Activated naive CD8-positive, alpha-beta T cell (primary cell): ENCODE data around the gene SPDYA.

Source experiments
- H3K27ac Mint-ChIP-seq: one replicate; pipeline ENCODE4 v1.8.0; 2021; ENCODE audit warnings: mixed read lengths
- H3K27me3 Mint-ChIP-seq: one replicate; pipeline ENCODE4 v1.8.0; 2021; ENCODE audit warnings: mixed read lengths
- H3K36me3 Mint-ChIP-seq: one replicate; pipeline ENCODE4 v1.8.0; 2021; ENCODE audit warnings: mixed read lengths
- H3K4me1 Mint-ChIP-seq: one replicate; pipeline ENCODE4 v1.8.0; 2021; ENCODE audit warnings: low read depth, mixed read lengths
- H3K4me3 Mint-ChIP-seq: one replicate; pipeline ENCODE4 v1.8.0; 2021; ENCODE audit warnings: mild to moderate bottlenecking, mixed read lengths
- H3K9me3 Mint-ChIP-seq: one replicate; pipeline ENCODE4 v1.8.0; 2021; ENCODE audit warnings: low read depth, mixed read lengths

Gene SPDYA

GRCh38 chr2:28869494-28870145 is 59.0 kb downstream of the SPDYA start:
- Mint-ChIP-seq H3K27ac (peak overlapping the region; percentile 96), H3K36me3 (peaks cover 7% of the 10 kb centered on the region), H3K9me3 (no peaks in the 10 kb centered on the region), H3K4me3 (peak overlapping the region; percentile 98), H3K4me1 (peaks cover 36% of the 10 kb centered on the region), H3K27me3 (no peaks in the 10 kb centered on the region)

GRCh38 chr2:28870146-28870891 is 59.7 kb downstream of the SPDYA start, which contains the start of gene TRMT61B:
TRMT61B (minus strand) TSS chr2:28870309; CDS start chr2:28870277, 32 bp downstream.
- Mint-ChIP-seq H3K9me3 (no peaks in the 10 kb centered on the region), H3K27ac (peak within 1 kb of the TSS; percentile 96), H3K27me3 (peaks cover 1% of the 10 kb centered on the region), H3K36me3 (peaks cover 7% of the 10 kb centered on the region), H3K4me3 (peak within 1 kb of the TSS; percentile 98), H3K4me1 (peaks cover 30% of the 10 kb centered on the region)

GRCh38 chr2:28871620-28872019 is 61.0 kb downstream of the SPDYA start:
- Mint-ChIP-seq H3K4me3 (peak overlapping the region; percentile 27), H3K36me3 (peaks cover 7% of the 10 kb centered on the region), H3K27ac (no peak overlapping the region), H3K27me3 (peaks cover 12% of the 10 kb centered on the region), H3K9me3 (no peaks in the 10 kb centered on the region), H3K4me1 (peaks cover 23% of the 10 kb centered on the region)

- Mint-ChIP-seq H3K27ac (no peak overlapping the region), H3K27me3 (peaks cover 26% of the 10 kb centered on the region), H3K9me3 (no peaks in the 10 kb centered on the region), H3K4me1 (no peaks in the 10 kb centered on the region), H3K36me3 (no peaks in the 10 kb centered on the region), H3K4me3 (no peak overlapping the region)
Observed at GRCh38 chr2:28880193-28880592, 69.6 kb downstream of the SPDYA start.

- H3K27me3 Mint-ChIP-seq, result no peaks in the 10 kb centered on the region
- peaks cover 12% of the 10 kb centered on the region for H3K36me3 Mint-ChIP-seq
- peaks cover 22% of the 10 kb centered on the region for H3K4me1 Mint-ChIP-seq
- no peak overlapping the region for H3K27ac Mint-ChIP-seq
- H3K4me3 Mint-ChIP-seq, result no peak overlapping the region
- H3K9me3 Mint-ChIP-seq, result no peaks in the 10 kb centered on the region
Observed at GRCh38 chr2:28893488-28893887, 82.9 kb downstream of the SPDYA start.

- Mint-ChIP-seq H3K4me1 (peaks cover 33% of the 10 kb centered on the region), H3K27me3 (no peaks in the 10 kb centered on the region), H3K36me3 (peaks cover 12% of the 10 kb centered on the region), H3K27ac (peak within 1 kb of the TSS; percentile 99), H3K9me3 (no peaks in the 10 kb centered on the region), H3K4me3 (peak within 1 kb of the TSS; percentile 99)
Observed at GRCh38 chr2:28894470-28895188, 84.0 kb downstream of the SPDYA start, which contains the start of gene WDR43. WDR43 (plus strand) TSS chr2:28894667; CDS start chr2:28894699, 32 bp downstream.

GRCh38 chr2:28895189-28895893 is 84.7 kb downstream of the SPDYA start:
- H3K4me3 Mint-ChIP-seq, result peak overlapping the region; percentile 99
- H3K36me3 Mint-ChIP-seq, result peaks cover 12% of the 10 kb centered on the region
- peaks cover 37% of the 10 kb centered on the region for H3K4me1 Mint-ChIP-seq
- H3K27me3 Mint-ChIP-seq, result no peaks in the 10 kb centered on the region
- H3K9me3 Mint-ChIP-seq, result no peaks in the 10 kb centered on the region
- peak overlapping the region; percentile 99 for H3K27ac Mint-ChIP-seq

GRCh38 chr2:28896906-28897305 is 86.3 kb downstream of the SPDYA start:
- Mint-ChIP-seq H3K27me3 (no peaks in the 10 kb centered on the region), H3K36me3 (peaks cover 12% of the 10 kb centered on the region), H3K27ac (peak overlapping the region; percentile 36), H3K9me3 (no peaks in the 10 kb centered on the region), H3K4me3 (peak overlapping the region; percentile 99), H3K4me1 (peaks cover 48% of the 10 kb centered on the region)

- H3K27ac Mint-ChIP-seq, result peak overlapping the region; percentile 43
- H3K36me3 Mint-ChIP-seq, result peaks cover 12% of the 10 kb centered on the region
- no peaks in the 10 kb centered on the region for H3K9me3 Mint-ChIP-seq
- no peaks in the 10 kb centered on the region for H3K27me3 Mint-ChIP-seq
- H3K4me1 Mint-ChIP-seq, result peaks cover 55% of the 10 kb centered on the region
- H3K4me3 Mint-ChIP-seq, result peak overlapping the region; percentile 99
Observed at GRCh38 chr2:28898048-28898447, 87.4 kb downstream of the SPDYA start.
